Measurements from ENCODE around the gene RASA3. TPM values are rescaled to one million over a fixed set of nuclear protein-coding genes. Genes with fewer than 3 reads are reported as not detected.

The RASA3 gene
- total RNA-seq, 1 experiment from 2014 or later, result 22.3 TPM

DNA sequence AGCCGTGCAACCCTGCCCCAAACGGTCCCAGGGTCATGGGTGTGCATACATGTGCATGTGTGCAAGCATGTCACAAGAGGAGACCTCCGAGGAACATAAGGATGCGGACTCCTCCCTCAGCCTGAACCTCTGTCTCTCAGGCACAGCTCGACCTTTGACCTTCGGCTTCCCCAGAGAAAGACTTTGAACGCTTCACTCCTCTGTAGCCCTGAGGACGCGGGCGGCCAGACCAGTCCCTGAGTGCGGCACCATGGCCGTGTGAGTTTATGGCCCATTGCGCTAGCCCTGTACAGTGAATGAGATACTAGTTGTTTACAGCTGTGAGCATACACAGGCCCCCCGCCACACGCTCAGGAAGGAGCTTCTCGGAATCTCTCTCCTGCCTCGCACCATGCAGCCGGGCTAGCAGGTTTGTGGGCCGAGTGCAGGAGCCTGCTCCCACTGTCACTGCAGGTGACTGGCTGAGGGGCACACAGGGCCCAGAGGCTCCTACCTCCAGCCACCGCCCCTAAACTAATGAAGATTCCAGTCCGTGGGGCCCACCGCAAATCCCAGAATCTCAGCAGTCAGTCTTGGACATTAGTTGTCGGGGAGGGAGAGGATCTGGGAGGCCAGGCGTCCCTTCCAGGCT, 10.8 kb downstream of the RASA3 start (continued):
- TF ChIP-seq, protein P1, sequence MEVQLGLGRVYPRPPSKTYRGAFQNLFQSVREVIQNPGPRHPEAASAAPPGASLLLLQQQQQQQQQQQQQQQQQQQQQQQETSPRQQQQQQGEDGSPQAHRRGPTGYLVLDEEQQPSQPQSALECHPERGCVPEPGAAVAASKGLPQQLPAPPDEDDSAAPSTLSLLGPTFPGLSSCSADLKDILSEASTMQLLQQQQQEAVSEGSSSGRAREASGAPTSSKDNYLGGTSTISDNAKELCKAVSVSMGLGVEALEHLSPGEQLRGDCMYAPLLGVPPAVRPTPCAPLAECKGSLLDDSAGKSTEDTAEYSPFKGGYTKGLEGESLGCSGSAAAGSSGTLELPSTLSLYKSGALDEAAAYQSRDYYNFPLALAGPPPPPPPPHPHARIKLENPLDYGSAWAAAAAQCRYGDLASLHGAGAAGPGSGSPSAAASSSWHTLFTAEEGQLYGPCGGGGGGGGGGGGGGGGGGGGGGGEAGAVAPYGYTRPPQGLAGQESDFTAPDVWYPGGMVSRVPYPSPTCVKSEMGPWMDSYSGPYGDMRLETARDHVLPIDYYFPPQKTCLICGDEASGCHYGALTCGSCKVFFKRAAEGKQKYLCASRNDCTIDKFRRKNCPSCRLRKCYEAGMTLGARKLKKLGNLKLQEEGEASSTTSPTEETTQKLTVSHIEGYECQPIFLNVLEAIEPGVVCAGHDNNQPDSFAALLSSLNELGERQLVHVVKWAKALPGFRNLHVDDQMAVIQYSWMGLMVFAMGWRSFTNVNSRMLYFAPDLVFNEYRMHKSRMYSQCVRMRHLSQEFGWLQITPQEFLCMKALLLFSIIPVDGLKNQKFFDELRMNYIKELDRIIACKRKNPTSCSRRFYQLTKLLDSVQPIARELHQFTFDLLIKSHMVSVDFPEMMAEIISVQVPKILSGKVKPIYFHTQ (CRISPR knock-in tag; IDR thresholded peaks at IDR 0.05), result no peak
- no peak for TF ChIP-seq ZNF232 (CRISPR knock-in tag; IDR thresholded peaks at IDR 0.05)
- TF ChIP-seq SP1 (CRISPR knock-in tag; conservative IDR thresholded peaks at IDR 0.05), result no peak
- no peak for TF ChIP-seq SMAD3 (CRISPR knock-in tag; IDR thresholded peaks at IDR 0.05; ENCODE audit: borderline replicate concordance)
- TF ChIP-seq, protein P2, sequence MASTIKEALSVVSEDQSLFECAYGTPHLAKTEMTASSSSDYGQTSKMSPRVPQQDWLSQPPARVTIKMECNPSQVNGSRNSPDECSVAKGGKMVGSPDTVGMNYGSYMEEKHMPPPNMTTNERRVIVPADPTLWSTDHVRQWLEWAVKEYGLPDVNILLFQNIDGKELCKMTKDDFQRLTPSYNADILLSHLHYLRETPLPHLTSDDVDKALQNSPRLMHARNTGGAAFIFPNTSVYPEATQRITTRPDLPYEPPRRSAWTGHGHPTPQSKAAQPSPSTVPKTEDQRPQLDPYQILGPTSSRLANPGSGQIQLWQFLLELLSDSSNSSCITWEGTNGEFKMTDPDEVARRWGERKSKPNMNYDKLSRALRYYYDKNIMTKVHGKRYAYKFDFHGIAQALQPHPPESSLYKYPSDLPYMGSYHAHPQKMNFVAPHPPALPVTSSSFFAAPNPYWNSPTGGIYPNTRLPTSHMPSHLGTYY (CRISPR knock-in tag; IDR thresholded peaks at IDR 0.05), result no peak

DNA sequence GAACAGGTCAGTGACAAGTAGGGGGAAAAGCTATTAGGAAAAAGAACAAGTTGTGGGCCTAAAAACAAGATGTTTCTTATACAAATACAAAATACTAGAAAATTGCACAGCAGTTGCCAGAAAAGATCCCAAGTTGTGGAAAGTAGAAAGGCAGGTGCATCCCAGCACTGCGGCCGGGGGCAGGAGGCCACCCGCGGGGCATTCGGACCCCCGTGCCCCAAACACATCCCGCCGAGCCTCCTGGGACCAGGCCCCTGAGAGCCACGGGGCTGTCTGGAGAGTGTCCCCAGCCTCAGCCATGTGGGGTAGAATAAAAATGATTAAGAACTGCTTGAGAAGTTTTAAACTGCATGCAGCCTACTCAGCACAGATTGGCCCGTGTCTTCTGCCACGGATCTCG, 11.4 kb downstream of the RASA3 start:
- Mint-ChIP-seq H3K27ac (peak overlapping the region; percentile 93), H3K4me3 (no peak overlapping the region; the same call in 1 of the 2 replicates), H3K4me1 (peaks cover 34% of the 10 kb centered on the region), H3K36me3 (no peaks in the 10 kb centered on the region), H3K9me3 (no peaks in the 10 kb centered on the region; the same call in 1 of the 2 replicates), H3K27me3 (ENCODE audit: low read depth) (no peaks in the 10 kb centered on the region)
- ChIA-PET POLR2A (no interaction called here), CTCF (interaction anchor here (1.2 kb wide), 1 partner anchor 8 kb away, joined by 4 read pairs; no protein-coding TSS in a partner anchor)
- DNase-seq (ENCODE audit: low spot score) (no peak), ATAC-seq (no peak)
- TF ChIP-seq, protein P3, sequence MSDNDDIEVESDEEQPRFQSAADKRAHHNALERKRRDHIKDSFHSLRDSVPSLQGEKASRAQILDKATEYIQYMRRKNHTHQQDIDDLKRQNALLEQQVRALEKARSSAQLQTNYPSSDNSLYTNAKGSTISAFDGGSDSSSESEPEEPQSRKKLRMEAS (CRISPR knock-in tag; IDR thresholded peaks at IDR 0.05), result no peak
- TF ChIP-seq ZNF671 (CRISPR knock-in tag; IDR thresholded peaks at IDR 0.05), result no peak
- no peak for TF ChIP-seq NFE2L1 (CRISPR knock-in tag; IDR thresholded peaks at IDR 0.05)
- no peak for TF ChIP-seq MYBL2 (CRISPR knock-in tag; IDR thresholded peaks at IDR 0.05)
- TF ChIP-seq CREM (CRISPR knock-in tag; IDR thresholded peaks at IDR 0.05), result no peak
- no peak for TF ChIP-seq FOXK1 (CRISPR knock-in tag; IDR thresholded peaks at IDR 0.05)
- TF ChIP-seq, protein P4, sequence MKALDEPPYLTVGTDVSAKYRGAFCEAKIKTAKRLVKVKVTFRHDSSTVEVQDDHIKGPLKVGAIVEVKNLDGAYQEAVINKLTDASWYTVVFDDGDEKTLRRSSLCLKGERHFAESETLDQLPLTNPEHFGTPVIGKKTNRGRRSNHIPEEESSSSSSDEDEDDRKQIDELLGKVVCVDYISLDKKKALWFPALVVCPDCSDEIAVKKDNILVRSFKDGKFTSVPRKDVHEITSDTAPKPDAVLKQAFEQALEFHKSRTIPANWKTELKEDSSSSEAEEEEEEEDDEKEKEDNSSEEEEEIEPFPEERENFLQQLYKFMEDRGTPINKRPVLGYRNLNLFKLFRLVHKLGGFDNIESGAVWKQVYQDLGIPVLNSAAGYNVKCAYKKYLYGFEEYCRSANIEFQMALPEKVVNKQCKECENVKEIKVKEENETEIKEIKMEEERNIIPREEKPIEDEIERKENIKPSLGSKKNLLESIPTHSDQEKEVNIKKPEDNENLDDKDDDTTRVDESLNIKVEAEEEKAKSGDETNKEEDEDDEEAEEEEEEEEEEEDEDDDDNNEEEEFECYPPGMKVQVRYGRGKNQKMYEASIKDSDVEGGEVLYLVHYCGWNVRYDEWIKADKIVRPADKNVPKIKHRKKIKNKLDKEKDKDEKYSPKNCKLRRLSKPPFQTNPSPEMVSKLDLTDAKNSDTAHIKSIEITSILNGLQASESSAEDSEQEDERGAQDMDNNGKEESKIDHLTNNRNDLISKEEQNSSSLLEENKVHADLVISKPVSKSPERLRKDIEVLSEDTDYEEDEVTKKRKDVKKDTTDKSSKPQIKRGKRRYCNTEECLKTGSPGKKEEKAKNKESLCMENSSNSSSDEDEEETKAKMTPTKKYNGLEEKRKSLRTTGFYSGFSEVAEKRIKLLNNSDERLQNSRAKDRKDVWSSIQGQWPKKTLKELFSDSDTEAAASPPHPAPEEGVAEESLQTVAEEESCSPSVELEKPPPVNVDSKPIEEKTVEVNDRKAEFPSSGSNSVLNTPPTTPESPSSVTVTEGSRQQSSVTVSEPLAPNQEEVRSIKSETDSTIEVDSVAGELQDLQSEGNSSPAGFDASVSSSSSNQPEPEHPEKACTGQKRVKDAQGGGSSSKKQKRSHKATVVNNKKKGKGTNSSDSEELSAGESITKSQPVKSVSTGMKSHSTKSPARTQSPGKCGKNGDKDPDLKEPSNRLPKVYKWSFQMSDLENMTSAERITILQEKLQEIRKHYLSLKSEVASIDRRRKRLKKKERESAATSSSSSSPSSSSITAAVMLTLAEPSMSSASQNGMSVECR (CRISPR knock-in tag; IDR thresholded peaks at IDR 0.05; ENCODE audit: borderline replicate concordance), result no peak
- TF ChIP-seq, protein P5, sequence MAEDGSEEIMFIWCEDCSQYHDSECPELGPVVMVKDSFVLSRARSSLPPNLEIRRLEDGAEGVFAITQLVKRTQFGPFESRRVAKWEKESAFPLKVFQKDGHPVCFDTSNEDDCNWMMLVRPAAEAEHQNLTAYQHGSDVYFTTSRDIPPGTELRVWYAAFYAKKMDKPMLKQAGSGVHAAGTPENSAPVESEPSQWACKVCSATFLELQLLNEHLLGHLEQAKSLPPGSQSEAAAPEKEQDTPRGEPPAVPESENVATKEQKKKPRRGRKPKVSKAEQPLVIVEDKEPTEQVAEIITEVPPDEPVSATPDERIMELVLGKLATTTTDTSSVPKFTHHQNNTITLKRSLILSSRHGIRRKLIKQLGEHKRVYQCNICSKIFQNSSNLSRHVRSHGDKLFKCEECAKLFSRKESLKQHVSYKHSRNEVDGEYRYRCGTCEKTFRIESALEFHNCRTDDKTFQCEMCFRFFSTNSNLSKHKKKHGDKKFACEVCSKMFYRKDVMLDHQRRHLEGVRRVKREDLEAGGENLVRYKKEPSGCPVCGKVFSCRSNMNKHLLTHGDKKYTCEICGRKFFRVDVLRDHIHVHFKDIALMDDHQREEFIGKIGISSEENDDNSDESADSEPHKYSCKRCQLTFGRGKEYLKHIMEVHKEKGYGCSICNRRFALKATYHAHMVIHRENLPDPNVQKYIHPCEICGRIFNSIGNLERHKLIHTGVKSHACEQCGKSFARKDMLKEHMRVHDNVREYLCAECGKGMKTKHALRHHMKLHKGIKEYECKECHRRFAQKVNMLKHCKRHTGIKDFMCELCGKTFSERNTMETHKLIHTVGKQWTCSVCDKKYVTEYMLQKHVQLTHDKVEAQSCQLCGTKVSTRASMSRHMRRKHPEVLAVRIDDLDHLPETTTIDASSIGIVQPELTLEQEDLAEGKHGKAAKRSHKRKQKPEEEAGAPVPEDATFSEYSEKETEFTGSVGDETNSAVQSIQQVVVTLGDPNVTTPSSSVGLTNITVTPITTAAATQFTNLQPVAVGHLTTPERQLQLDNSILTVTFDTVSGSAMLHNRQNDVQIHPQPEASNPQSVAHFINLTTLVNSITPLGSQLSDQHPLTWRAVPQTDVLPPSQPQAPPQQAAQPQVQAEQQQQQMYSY (CRISPR knock-in tag; IDR thresholded peaks at IDR 0.05), result no peak
- TF ChIP-seq ZNF416 (CRISPR knock-in tag; IDR thresholded peaks at IDR 0.05), result no peak
- TF ChIP-seq ZBTB21 (CRISPR knock-in tag; IDR thresholded peaks at IDR 0.05; ENCODE audit: borderline replicate concordance), result no peak
